Measurements from ENCODE around the gene IGFBPL1.

- TF ChIP-seq CTCF (conservative IDR thresholded peaks at IDR 0.05), result no peak
- TF ChIP-seq EZH2 (IDR thresholded peaks at IDR 0.05; ENCODE audit: low read depth), result no peak
Observed at GRCh38 chr9:38408719-38409118, 15.5 kb downstream of the IGFBPL1 start.

Data from PC-9 (cell line).